Stimulated activated CD8-positive, alpha-beta memory T cell treated with anti-CD3 and anti-CD28 coated beads, Interleukin-4, amount 100 ng/mL, for 48 hours (primary cell): ENCODE results near the gene C19orf73.

Source experiments
- DNase-seq: peaks from one replicate; pipeline ENCODE4 v3.0.0-alpha.2; 2020

The C19orf73 gene, protein sequence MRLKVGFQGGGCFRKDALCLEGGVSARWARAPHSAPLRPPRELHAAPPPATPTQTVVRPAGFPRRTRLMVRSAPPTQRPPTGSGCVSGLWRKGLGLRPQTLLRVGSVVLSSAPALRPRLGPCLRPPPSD

DNA sequence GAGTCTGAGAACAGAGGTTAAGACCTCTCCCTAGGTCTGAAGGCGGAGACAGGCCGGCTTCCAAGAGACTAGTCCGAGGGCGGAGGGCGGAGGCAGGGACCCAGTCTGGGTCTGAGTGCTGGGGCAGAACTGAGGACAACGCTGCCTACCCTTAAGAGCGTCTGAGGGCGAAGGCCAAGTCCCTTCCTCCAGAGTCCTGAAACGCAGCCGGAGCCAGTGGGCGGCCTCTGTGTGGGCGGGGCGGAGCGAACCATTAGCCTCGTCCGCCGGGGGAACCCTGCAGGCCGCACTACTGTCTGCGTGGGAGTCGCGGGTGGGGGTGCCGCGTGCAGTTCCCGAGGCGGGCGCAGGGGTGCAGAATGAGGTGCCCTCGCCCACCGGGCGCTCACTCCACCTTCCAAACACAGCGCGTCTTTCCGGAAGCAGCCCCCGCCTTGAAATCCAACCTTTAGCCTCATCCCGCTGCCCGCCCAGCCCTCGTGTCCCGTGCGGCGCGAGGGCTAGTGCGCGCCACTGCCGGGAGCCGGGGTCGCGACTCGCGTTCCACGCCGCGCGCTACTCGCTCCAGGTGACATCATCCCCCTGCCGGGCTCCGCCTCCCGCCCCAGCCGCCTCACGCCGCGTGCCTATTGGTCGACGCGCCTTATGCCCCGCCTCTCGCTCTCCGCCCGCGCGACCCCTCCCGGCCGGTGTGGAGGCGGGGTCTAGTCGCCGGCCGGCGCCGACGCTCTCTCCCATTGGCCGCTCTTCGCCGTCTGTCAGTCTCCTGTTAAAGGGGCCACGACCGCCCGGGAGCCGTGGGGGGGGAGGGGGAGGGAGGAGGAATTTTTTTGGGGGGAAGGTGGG is at the start of gene C19orf73:
Gene C19orf73, minus strand, starts transcription at position 579 of the 846 bp plus-strand sequence. Its CDS starts 121 bp downstream, at position 458.
- peak; percentile 95 for DNase-seq

DNA sequence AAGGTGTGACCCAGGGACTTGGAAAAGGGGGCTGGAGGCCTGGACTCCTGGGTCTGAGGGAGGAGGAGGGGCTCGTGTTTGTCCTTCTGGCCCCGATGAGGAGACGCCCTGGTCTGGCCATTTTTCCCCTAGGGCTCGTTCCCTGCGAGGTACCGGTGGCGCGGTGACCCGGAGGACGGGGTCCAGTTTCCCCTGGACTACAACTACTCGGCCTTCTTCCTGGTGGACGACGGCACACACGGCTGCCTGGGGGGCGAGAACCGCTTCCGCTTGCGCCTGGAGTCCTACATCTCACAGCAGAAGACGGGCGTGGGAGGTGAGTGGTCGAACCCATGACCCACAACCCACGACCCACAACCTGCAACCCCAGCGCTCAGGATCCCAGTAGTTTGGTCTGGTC is 49.5 kb upstream of the C19orf73 start:
- no peak for DNase-seq

DNA sequence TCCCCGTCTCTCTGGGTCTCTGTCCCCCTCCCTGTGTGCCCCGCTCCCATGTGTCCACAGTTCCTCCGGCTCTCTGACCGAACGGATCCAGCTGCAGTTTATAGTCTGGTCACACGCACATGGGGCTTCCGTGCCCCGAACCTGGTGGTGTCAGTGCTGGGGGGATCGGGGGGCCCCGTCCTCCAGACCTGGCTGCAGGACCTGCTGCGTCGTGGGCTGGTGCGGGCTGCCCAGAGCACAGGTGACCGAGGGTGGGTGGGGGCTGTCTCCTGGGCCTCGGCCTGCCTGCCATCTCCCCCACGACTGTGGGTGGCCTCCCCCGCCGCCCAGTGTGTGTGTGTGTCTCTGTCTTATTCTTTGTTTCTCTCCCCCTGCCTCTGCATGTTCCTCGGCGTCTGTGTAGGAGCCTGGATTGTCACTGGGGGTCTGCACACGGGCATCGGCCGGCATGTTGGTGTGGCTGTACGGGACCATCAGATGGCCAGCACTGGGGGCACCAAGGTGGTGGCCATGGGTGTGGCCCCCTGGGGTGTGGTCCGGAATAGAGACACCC is 49.0 kb upstream of the C19orf73 start:
- DNase-seq: no peak

DNA sequence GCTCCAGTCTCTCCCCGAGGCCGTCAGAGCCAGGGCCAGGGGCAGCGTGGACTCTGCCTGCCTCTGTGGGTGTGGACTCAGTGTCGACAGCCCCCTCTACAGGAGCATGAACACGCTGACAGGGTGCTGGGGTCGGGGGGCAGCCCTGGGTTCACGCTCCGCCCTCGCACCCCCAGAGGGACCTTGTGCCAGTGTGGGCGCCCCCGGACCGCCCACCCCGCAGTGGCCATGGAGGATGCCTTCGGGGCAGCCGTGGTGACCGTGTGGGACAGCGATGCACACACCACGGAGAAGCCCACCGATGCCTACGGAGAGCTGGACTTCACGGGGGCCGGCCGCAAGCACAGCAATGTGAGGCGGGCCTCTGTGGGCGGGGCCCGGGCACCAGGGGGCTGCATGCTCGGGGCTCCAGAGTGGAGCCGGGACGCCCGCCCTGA is 46.9 kb upstream of the C19orf73 start:
- no peak for DNase-seq

DNA sequence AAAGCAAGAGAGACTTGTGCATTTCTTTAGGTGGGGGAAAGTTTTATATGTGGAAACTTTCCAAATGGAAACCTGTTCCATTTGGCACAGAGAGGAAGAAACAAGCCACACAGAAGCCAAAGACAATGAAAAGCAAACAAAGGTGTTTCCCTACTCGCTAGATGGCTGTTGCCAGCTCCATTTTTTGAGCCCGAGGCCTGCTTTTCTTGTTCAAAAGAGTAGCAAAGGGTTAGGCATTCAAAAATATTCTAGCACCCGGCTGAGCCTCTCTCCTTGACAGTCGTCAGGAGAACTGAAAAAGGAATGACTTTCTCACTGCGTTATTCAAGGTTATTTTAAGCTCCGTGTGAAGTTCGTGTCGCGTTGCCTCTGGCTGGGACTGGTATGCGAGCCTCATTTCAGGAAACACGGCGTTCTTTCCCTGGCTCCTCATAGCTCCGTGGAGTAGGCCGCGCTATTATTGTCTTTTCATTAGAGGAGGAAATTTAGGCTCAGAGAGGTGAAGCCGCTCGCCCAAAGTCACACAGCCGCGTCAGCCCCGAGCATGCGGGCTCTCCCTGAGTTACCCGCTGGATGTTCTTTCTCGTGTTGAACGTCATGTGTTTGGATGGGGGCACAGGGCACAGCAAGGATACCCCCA is 46.3 kb upstream of the C19orf73 start:
- DNase-seq: no peak

DNA sequence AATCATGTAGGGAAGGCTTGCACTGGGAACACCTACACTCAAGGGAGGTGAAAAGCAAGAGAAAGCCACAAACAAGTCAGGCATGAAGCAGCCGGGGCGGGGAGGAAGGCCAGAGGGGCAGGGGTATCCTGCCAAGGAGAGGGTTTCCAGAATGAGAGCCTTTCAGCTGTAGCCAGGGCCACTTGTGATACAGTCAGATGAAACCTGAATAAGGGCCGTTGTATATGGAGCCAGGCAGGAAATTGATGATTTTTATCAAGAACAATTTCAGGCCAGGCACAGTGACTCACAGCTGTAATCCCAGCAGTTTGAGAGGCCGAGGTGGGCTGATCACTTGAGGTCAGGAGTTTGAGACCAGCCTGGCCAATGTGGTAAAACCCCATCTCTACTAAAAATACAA is 43.0 kb upstream of the C19orf73 start:
- no peak for DNase-seq

DNA sequence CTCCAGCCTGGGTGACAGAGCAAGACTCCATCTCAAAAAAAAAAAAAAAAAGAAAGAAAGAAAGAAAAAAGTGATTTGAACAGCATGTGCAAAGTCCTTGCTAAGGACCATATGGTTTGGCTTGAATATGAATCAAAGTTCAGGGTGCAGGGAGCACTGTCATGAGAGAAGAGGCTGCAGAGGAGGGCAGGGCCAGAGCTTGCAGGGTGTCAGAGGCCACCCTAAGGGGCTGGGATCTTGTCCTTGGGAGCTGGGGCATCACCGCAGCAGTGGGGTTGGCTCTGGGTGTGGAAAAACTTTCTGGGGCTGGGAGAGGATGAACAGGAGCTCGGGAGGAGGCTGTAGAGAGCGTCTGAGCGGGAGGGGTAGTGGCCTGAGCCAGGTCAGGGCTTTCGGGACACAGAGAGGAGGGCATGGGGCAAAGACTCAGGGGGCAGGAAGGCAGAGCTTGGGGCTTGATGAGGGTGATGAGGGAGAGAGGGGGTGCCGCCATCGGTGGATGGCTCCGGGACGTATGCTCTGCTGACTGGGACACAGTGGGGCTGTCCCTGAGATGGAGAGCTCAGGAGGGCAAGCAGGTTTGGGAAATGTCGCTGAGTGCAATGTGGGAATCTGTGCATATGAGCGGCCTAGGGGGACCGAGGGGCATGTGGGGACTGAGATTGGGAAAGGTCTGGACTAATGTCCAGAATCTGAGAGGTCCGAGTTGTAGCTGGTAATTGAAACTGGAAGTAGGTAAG is 41.7 kb upstream of the C19orf73 start:
- no peak for DNase-seq

DNA sequence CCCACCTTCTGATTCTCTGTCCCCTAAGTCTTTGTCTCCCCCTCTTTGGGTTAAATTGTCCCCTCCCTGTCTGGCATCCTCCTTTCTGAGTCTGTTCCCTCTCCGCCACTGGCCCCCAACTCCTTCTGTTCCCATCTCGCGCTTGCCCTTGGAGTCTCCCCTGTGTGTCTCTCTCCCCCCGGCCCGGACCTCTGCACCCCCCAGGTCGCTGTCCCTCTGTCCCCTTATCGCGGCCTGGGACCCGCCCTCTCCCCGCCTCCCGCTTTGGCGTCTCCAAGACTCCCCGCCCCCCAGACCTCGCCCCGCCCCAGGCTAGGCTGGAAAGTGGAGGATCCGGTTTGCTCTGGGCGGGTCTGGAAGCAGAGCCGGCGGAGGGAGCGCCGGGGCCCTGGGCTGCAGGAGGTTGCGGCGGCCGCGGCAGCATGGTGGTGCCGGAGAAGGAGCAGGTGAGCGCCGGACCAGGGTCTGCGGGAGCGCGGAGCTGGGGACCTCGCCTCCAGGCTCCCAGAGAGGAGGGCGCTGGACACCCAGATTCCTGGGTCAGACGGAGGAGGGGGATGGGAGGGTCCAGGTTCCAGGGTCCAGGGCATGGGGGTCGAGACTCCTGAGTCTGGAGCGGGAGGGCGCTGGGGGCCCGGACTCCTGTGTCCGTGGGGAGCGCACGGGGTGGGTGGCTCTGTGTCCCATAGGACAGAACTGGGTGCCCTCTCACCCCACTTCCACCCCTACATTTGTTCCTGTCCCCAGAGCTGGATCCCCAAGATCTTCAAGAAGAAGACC is 38.7 kb upstream of the C19orf73 start, which contains the start of gene TRPM4:
Gene TRPM4, plus strand, starts transcription at position 348 of the 780 bp plus-strand sequence. Its CDS starts 75 bp downstream, at position 423.
- DNase-seq: peak; percentile 78

DNA sequence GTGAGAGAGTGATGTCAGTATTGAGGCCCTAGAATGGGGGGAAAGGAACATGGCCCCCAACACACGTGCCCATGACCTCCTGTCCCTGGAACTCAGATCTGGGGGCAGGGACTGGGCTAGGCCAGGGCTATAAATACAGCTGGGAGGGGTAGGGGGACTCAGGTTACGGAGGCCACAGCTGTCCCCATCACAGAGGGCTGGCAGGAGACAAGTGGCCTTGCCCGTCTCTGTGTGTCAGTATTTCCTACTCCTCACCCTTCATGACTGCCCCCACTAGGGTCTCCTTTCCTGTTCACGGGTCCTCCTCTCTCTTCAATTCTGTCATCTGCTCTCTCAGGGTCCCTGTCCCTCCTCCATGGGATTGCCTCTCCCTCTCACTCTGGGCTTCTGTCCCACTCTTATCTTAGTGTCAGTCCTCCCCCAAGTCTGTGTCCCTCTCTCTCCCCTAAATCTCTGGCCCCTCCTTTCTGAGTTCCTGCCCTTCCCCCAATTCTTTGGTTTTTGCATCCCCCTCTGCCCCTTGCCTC is 36.9 kb upstream of the C19orf73 start:
- DNase-seq: no peak

DNA sequence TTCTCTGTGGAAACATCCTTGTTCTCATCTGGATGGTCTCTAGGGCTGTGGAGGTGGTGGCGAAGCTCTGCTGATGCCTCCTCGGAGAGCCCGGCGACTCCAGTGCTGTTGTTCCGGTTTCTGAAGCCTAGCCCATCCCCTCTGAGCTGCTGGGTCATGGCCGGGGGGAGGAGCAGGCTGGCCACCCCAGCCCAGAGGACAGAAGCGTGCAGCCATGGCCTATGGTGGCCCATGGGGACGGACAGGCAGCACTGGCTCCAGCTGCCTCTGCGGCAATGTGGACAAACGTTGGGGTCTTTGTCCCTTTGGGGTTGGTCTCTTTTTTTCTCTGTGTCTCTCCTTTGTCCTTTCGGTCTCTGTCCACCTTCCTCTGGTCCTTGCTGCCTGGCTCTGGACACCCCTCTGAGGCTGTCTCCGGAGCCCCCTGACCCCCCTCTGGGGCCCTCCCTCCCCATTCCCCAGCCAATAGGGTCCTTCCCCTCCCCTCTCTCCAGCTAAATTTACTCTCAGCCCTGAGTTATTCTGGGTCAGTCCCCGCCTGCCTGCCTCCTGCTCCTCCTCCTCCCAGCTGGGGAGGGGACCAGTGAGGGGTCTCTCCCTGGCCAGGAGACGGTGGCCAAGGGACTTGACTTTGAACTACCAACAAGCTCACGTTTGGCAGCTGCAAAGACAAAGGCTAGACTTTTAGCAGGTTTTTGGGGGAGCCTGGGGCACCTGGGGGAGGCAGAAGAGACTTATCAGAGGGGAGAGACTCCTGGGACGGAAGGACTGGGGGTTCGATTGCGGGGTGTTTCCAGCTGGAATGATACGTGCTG is 36.3 kb upstream of the C19orf73 start, which contains the start of gene HRC:
Gene HRC, minus strand, starts transcription at position 392 of the 815 bp plus-strand sequence. Its CDS starts 159 bp downstream, at position 233.
- no peak for DNase-seq

DNA sequence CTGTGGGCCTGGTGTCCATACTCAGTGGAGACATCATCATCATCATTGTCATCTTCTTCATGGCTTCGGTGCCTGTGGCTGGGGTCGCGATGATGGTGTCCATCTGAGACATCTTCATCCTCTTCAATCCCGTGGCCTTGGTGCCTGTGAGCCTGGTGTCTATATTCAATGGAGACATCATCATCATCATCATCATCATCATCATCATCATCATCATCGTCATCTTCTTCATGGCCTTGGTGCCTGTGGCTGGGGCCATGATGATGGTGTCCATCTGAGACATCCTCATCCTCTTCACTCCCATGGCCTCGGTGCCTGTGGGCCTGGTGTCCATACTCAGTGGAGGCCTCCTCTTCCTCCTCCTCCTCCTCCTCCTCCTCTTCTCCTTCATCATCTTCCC is 35.3 kb upstream of the C19orf73 start:
- DNase-seq: no peak

DNA sequence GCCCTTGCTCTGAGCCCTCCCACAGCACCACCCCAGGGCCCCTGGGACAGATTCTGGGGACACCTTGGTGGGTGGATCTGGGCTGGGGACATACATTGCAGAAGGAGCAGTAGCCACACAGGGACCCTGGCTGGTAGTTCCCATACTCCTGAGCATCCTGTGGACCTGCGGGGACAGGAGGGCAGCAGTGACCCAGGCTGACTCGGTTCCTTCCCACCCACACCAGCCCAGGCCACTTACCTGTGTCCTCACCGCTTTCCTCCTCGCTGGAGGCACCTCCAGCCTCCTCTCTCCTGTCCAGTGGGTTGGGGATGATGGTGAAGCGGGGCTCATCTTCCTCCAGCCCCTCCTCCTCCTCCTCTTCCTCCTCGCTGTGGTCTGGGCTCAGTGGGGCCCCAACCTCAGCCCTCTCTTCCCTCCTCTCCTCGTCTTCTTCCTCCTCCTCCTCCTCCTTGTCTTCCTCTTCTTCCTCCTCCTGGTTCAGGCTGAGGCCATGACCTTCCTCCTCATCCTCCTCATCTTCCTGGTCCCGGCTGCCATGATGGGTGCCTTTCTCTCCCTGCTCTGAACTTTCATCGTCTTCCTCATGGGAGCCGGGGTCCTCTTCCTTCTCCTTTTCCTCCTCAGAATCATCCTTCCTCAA is 34.3 kb upstream of the C19orf73 start:
- DNase-seq: no peak

DNA sequence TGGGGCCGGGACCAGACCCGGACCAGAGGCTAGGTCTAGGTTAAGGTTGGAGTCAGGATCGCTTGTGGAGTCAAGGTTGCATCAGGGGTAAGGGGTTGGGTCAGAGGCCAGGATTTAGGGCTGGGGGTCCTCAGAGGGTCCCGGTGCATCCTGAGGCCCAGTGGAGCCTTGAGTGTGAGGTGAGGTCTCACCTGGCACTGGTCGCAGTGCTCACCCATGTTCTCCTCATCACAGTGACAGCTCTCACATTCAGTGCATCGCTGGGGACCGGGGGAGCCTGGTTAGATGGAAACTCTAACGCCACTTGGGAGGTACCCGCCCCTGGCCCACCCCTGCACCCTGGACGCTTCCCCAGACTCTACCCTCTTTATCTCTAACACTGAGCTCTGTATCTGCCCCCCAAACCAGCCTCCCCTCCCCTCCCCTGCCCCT is 33.2 kb upstream of the C19orf73 start:
- no peak for DNase-seq

DNA sequence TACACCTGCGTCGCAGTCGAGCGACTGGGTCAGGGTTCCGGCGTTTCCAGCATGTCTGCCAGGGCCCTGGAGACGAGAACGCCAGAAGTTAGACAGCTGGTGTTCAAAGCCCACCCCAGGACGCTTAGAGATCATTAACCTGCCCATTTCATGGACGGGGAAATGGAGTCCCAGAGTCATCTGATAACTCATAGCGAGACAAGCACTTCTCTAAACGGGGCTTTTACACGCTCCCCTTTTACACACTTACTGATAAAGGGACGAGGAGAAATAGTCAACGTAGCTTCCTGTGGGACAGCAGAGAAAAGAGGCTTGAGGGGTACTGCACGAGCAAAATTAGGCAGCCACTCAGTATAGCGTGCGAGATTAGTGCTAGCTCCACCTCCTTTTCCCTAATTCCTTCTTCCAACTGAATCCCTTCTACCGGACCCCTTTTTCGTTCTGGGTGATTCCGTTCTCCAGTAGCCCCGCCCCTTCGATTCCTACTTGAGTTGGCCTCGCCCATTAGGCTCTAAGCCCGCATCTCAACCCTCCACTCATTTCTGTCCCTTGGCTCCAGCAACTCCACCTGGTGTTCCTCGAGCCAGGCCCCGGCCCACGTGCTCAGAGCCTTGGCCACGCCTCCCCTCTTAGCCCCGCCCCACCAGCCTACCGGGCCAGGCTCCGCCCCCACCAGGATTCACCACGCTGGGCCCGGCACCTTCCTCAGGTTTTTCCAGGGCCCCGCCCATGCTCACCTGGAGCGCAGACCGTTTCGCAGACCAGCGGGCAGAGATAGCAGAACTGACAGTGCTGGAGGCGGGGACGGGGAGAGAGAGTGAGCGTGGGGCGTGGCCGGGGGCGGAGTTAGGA is 32.5 kb upstream of the C19orf73 start:
- DNase-seq: peak; percentile 73

DNA sequence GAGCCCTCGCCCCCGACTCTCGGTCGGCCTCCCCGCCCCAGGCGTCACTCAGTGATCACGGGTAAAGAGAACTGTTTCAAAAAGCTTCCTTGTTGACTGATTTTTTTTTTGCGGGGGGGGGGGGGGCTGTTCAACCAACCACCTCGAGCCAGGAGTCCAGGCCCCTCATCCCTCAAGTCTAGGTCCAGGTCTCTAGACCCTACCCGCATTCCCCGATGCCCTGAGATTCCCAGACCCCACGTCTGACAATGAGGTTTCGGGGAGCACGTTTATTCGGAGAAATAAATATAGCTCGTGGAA is 32.0 kb upstream of the C19orf73 start:
- DNase-seq: no peak

DNA sequence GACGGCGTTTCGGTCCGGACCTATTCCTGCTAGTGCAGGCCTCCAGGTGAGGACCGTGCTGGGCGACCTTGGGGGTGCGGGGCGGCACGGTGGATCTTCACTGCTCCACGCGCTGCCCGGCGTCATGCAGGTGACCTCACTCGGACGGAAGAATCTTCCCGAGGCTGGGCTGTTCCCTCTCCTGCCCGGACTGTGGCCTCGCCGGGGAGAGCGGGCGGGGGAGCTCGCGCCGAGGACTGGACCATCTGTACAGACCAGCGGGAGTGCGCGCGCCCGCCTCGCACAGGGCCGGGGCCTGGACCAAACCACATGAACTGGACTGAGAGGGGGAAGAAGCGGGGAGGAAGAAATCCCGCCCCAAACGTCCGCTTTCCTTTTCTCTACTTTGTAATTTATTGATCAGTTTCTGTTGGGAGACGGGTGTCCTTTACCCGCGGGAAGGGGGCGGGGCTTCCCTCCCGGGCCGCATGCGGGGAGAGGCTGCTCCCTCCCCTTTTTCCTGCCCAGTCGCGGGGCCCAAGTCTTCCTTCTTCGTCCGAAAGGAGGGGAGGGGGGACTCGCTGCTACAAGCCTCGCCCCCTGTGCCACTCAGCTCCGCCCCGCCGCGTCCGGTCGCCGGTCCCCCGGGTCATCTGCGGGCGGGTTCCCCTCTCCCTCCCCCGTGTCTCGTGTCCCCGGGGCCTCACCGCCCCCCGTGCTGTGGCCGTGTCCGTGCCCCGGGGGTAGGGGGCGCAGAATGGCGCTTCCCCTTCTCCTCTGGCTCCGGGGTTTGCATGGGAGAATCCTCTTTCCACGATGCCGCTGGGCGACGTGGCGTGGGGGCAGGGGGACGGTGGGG is 31.4 kb upstream of the C19orf73 start:
- peak; percentile 62 for DNase-seq

DNA sequence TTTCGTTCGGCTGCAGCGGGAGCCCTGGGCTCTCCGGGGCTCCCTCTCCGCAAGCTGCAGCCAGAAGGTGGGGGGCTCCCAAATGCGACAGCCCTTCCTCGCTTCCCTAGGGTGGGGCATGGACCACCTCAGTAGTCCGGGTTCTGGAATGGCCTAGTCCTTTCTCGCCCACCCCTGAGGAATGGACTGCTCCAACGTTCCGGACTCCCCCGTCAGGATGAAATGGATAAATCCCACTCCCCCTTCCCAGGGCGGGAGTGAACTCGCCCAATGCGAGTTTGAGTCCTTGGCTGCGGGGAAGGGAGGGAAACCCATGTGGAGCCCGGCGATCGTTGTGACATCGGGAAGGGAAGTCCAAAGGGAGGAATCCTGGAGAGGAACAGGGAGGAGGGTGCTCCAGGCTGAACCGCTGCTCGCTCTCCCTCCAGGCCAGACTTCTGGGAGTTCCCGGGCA is 30.7 kb upstream of the C19orf73 start:
- DNase-seq: no peak
